HEK293 (cell line): ENCODE results near the gene RNF217.

ENCODE experiments used
- MEIS1 ChIP-seq: sonication (generic); formaldehyde crosslinking; IDR thresholded peaks from 2 replicates; pipeline ENCODE4 v1.8.1; 2022; ENCODE audit warnings: missing genetic modification reagents, mild to moderate bottlenecking, borderline replicate concordance
- RBAK ChIP-seq: fragments of 450-650 bp; formaldehyde crosslinking; IDR thresholded peaks from 2 replicates; pipeline ENCODE4 v1.5.1; 2016; ENCODE audit warnings: missing biosample characterization, missing genetic modification characterization
- ZNF501 ChIP-seq: fragments of 450-650 bp; formaldehyde crosslinking; IDR thresholded peaks from 2 replicates; pipeline ENCODE4 v1.5.1; 2016; ENCODE audit warnings: missing biosample characterization, missing genetic modification characterization
- TF ChIP-seq, protein P1 (sequence below): fragments of 450-650 bp; formaldehyde crosslinking; IDR thresholded peaks from 2 replicates; pipeline ENCODE4 v1.5.1; 2016; ENCODE audit warnings: missing biosample characterization, missing genetic modification characterization
- TF ChIP-seq, protein P2 (sequence below): fragments of 450-650 bp; IDR thresholded peaks from 2 replicates; pipeline ENCODE4 v1.5.1; 2018; ENCODE audit warnings: missing biosample characterization, mild to moderate bottlenecking, missing genetic modification characterization

DNA sequence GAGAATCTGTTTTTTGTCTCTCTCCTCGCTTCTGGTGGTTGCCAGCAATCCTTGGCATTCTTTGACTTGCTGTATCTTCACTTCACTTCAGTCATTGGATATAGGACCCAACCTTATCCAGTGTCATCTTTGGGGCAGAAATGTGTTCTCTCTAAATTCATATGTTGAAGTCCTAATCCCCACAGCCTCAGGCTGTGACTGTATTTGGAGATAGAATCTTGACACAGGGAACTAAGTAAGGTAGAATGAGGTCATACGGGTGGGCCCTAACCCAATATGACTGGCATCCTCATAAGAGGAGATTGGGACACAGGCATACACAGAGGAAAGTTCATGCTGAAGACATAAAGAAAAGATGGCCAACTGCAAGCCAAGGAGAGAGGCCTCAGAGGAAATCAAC is 139.4 kb downstream of the RNF217 start:
- TF ChIP-seq, protein P1, sequence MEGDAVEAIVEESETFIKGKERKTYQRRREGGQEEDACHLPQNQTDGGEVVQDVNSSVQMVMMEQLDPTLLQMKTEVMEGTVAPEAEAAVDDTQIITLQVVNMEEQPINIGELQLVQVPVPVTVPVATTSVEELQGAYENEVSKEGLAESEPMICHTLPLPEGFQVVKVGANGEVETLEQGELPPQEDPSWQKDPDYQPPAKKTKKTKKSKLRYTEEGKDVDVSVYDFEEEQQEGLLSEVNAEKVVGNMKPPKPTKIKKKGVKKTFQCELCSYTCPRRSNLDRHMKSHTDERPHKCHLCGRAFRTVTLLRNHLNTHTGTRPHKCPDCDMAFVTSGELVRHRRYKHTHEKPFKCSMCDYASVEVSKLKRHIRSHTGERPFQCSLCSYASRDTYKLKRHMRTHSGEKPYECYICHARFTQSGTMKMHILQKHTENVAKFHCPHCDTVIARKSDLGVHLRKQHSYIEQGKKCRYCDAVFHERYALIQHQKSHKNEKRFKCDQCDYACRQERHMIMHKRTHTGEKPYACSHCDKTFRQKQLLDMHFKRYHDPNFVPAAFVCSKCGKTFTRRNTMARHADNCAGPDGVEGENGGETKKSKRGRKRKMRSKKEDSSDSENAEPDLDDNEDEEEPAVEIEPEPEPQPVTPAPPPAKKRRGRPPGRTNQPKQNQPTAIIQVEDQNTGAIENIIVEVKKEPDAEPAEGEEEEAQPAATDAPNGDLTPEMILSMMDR, result no peak
- TF ChIP-seq RBAK (tag by site-specific recombination) (no peak), ZNF501 (tag by site-specific recombination) (no peak), MEIS1 (CRISPR knock-in tag) (no peak)
- TF ChIP-seq, protein P2, sequence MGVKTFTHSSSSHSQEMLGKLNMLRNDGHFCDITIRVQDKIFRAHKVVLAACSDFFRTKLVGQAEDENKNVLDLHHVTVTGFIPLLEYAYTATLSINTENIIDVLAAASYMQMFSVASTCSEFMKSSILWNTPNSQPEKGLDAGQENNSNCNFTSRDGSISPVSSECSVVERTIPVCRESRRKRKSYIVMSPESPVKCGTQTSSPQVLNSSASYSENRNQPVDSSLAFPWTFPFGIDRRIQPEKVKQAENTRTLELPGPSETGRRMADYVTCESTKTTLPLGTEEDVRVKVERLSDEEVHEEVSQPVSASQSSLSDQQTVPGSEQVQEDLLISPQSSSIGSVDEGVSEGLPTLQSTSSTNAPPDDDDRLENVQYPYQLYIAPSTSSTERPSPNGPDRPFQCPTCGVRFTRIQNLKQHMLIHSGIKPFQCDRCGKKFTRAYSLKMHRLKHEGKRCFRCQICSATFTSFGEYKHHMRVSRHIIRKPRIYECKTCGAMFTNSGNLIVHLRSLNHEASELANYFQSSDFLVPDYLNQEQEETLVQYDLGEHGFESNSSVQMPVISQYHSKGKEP (tag by site-specific recombination), result no peak
